ENCODE measurements around the gene ZNF57.
A peak's percentile ranks its signal among the peaks of the same experiment; 100 is the strongest.
"Not testable (repeated sequence)": the region's sequence is repeated elsewhere in the genome, so short reads cannot be mapped to it uniquely, and the experiment has no call there.

ZNF57 gene

GRCh38 chr19:2902590-2903218 lies 2.0 kb downstream of the ZNF57 start:
- DNase-seq: no peak

- DNase-seq: not testable (repeated sequence)
Measured at GRCh38 chr19:2903326-2903725, 2.6 kb downstream of the ZNF57 start.

GRCh38 chr19:2905918-2906519 lies 5.3 kb downstream of the ZNF57 start:
- DNase-seq: no peak

- DNase-seq: no peak
Measured at GRCh38 chr19:2906631-2907195, 6.0 kb downstream of the ZNF57 start.

GRCh38 chr19:2912306-2912705 lies 11.6 kb downstream of the ZNF57 start:
- DNase-seq: no peak

GRCh38 chr19:2917275-2918184 lies 16.8 kb downstream of the ZNF57 start:
- no peak for DNase-seq

GRCh38 chr19:2922987-2923386 lies 22.3 kb downstream of the ZNF57 start:
- DNase-seq: peak; percentile 9

- peak; percentile 52 for DNase-seq
Measured at GRCh38 chr19:2923510-2923909, 22.8 kb downstream of the ZNF57 start.

- DNase-seq: no peak
Measured at GRCh38 chr19:2926341-2927031, 25.8 kb downstream of the ZNF57 start.

GRCh38 chr19:2927032-2927430 lies 26.3 kb downstream of the ZNF57 start:
- no peak for DNase-seq

- DNase-seq: no peak
Measured at GRCh38 chr19:2933490-2933910, 32.8 kb downstream of the ZNF57 start.

- DNase-seq: not testable (repeated sequence)
Measured at GRCh38 chr19:2935863-2936262, 35.1 kb downstream of the ZNF57 start.

GRCh38 chr19:2942928-2943640 lies 42.4 kb downstream of the ZNF57 start:
- no peak for DNase-seq

GRCh38 chr19:2944403-2944774 lies 43.7 kb downstream of the ZNF57 start:
- DNase-seq: no peak

- DNase-seq: peak; percentile 99
Measured at GRCh38 chr19:2944775-2945574, 44.2 kb downstream of the ZNF57 start, which contains the start of gene ZNF77. TSS of gene ZNF77 (minus strand) at chr19:2944971. CDS start at chr19:2944840, 131 bp downstream.

GRCh38 chr19:2945575-2946184 lies 45.0 kb downstream of the ZNF57 start:
- DNase-seq: no peak

GRCh38 chr19:2949939-2950285 lies 49.2 kb downstream of the ZNF57 start:
- no peak for DNase-seq

GRCh38 chr19:2950286-2951124 lies 49.8 kb downstream of the ZNF57 start:
- DNase-seq: peak; percentile 99

- peak; percentile 13 for DNase-seq
Measured at GRCh38 chr19:2952953-2953481, 52.3 kb downstream of the ZNF57 start.

- no peak for DNase-seq
Measured at GRCh38 chr19:2957160-2957559, 56.4 kb downstream of the ZNF57 start.

All from NCI-H2029 (cell line).